MG63 (cell line): Measurements from ENCODE around the gene CDK5RAP2. TPM values are rescaled to one million over a fixed set of nuclear protein-coding genes. Genes with fewer than 3 reads are reported as not detected.
A peak's percentile ranks its signal among the peaks of the same experiment; 100 is the strongest.

Experiments
- DNase-seq: peaks from one replicate; pipeline ENCODE4 v3.0.0-alpha.2; 2020
- H3K27me3 ChIP-seq: fragments of 250-450 bp; sonication (Bioruptor Pico); 2 replicates; pipeline ENCODE4 v1.5.1; 2020; ENCODE audit warnings: mild to moderate bottlenecking, moderate library complexity
- H3K36me3 ChIP-seq: fragments of 250-450 bp; sonication (Bioruptor Pico); 2 replicates; pipeline ENCODE4 v1.5.1; 2020; ENCODE audit warnings: mild to moderate bottlenecking, moderate library complexity
- H3K4me3 ChIP-seq: fragments of 250-450 bp; sonication (Bioruptor Pico); 2 replicates; pipeline ENCODE4 v1.5.1; 2020; ENCODE audit warnings: mild to moderate bottlenecking, moderate library complexity
- H3K9me3 ChIP-seq: fragments of 250-450 bp; sonication (Bioruptor Pico); 2 replicates; pipeline ENCODE4 v1.5.1; 2020; ENCODE audit warnings: mild to moderate bottlenecking, moderate library complexity
- total RNA-seq: library from RNA; depleted of rRNA; stranded (reverse); fragments of >200 nt; shearing (Covaris generic); gene quantifications from 2 replicates; pipeline ENCODE4 v1.2.3, GENCODE V29; 2014; ENCODE audit warnings: low replicate concordance

The CDK5RAP2 gene
- total RNA-seq, 1 experiment from 2014 or later, result 30.4 TPM

DNA sequence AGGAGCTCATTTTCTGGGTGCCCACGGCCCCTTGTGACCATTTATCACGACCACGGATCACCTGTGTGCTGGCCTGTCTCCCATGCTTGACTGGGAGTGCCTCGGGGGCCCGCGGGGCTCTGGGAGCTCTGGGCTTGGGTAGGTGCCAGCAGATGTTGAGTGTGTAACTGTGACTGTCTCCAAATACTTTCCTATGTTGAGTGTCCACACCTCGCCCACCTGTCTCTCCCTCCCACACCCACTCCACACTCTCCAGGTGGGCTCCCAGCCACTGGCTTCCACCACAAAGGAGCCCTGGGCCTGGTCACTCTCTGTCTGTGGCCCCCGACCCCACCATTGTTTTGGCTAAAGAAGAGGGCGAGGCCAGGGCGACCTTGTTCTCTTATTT, 196.4 kb downstream of the CDK5RAP2 start:
- H3K4me3 ChIP-seq, result no peak overlapping the region
- no peak for DNase-seq
- peaks cover 4% of the 10 kb centered on the region; the same call in 1 of the 2 replicates for H3K36me3 ChIP-seq
- H3K27me3 ChIP-seq, result no peaks in the 10 kb centered on the region
- no peaks in the 10 kb centered on the region for H3K9me3 ChIP-seq

DNA sequence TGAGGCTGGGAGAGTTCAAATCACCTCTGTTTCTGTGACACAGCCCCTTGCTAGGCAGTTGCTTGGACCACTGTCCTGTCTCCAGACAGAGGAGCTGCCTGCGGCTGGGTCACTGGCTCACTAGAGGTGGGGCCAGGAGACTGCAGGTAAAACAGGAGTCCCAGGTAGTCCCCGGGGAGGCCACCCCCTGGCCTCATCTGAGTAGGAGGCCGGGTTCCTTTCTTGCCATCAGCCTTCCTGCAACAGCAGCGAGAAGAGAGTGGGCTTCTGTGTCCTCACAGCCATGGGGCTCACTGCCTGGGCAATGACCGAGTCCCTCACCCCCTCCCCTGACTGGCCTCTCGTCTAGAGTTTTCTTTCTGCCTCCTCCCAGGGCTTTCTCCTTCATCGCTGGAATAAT, 197.5 kb downstream of the CDK5RAP2 start:
- H3K36me3 ChIP-seq, result no peaks in the 10 kb centered on the region
- H3K9me3 ChIP-seq, result no peaks in the 10 kb centered on the region
- DNase-seq, result no peak
- H3K4me3 ChIP-seq, result no peak overlapping the region
- no peaks in the 10 kb centered on the region for H3K27me3 ChIP-seq

DNA sequence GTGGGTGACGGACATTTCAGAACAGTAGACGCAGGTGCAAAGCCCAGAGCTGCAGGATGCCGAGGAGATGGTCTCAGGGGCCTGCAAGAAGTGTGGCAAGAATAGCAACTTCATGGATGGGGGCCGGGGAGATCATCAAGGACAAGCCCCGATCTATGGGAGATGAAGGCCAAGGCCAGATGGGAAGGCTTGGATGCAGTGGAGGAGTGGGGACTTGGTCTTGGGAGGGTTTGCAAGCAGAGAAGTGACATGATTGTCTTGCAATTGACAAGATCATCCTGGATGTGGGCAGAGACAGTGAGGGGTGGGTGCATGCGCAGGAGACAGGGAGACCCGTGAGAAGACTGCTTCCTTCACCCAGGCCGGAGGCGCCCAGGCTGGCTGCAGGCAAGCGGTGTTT, 198.1 kb downstream of the CDK5RAP2 start:
- Histone ChIP-seq H3K36me3 (no peaks in the 10 kb centered on the region), H3K27me3 (no peaks in the 10 kb centered on the region), H3K9me3 (no peaks in the 10 kb centered on the region), H3K4me3 (no peak overlapping the region)
- DNase-seq, result no peak

DNA sequence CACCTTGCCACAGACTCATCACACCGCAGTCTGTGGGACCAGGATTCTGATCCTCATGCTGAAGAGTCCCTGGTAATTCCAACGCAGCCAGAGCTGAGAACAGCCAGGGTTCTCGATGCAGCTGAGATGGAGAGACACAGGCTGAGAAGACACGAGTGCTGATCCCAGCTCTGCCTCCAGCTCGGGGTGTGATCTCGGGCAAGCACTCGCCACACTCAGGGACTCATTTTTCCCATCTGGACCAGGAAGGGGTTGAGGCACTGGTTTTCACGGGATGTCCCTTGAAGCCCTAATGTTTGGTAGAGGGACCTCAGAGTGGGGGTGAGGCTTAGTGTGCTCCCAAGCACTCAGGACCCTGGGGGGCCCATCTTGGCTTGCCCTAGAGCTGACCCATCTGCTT, 200.4 kb downstream of the CDK5RAP2 start:
- H3K36me3 ChIP-seq, result no peaks in the 10 kb centered on the region
- no peak overlapping the region for H3K4me3 ChIP-seq
- no peaks in the 10 kb centered on the region for H3K9me3 ChIP-seq
- no peak for DNase-seq
- H3K27me3 ChIP-seq, result no peaks in the 10 kb centered on the region

DNA sequence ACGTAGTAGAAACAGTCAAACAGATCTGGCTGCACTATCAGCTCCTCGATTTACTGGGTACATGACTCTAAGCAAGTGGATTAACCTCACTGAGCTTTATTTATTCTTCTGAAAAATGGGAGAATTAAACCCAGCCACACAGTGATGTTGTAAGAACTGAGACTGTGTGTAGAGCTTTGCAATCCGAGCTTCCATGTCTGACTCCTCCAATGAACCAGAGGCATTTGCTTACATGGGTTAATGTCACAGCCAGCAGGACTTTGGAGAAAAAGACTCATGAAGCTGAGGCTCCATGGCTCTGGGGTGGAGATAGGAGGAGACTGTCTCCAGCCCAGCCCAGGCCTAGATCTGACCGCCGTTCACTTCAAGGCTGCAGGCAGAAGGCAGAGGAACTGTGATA, 201.3 kb downstream of the CDK5RAP2 start:
- DNase-seq, result no peak

DNA sequence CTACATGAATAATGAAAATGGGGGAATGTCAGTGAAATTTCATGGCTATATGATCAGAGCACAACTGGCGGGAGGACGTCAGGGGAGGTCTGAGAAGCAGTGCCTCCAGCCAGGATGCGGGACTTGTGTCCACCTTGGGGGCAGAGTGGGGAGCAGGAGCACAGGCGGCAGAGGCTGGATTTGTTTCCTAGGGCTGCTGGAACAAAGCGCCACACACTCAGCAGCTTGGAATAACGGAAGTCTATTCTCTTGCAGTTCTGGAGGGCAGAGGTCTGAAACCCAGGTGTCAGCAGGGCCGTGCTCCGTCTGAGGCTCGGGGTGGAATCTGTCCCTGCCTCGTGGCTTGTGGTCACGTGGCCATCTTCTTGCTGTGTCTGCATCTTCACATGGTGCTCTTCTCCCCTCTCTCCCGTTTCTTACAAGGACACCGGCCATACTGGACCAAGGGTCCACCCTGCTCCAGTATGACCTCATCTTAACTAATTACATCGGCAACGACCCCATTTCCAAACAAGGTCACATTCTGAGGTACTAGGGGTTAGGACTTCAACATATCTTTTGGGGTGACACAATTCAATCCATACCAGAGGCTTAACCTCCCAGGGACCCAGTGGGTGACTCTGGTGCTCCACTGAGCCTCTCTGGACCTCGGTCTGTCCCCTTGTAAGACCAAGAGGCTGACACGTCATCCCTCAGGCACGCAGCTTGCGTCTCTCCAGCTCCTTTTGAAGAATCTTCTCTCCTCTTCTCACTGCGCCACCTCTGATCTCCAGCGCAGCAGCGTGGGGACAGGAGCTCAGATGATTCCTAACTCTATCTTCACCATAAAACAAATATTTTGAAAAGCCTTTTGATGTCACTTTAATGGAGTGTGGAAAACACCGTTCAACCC, 202.5 kb downstream of the CDK5RAP2 start:
- Histone ChIP-seq H3K9me3 (no peaks in the 10 kb centered on the region), H3K36me3 (no peaks in the 10 kb centered on the region), H3K27me3 (no peaks in the 10 kb centered on the region), H3K4me3 (no peak overlapping the region)
- DNase-seq, result no peak

More for the DNA sequence above, 201.3 kb downstream of the CDK5RAP2 start:
- Histone ChIP-seq H3K4me3 (no peak overlapping the region), H3K36me3 (no peaks in the 10 kb centered on the region), H3K27me3 (no peaks in the 10 kb centered on the region), H3K9me3 (no peaks in the 10 kb centered on the region)

DNA sequence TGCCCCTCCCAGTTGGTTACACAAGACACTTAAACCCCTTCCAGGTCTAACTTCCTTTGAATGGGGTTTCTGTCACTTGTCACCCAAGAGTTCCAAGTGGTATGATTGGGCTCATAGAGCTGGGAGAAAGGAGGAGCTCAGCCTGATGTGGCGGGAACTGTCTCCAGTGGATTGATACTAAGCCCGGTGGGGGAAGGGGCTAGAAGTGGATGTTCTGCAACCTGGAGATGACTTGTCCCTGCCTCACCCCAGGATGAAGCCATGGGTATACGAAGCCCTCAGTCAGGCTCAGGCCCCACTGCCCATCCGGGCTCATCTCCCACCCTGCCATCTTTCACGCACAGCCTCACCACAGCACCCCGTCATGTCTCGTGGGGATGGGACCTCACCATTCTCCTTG, 203.9 kb downstream of the CDK5RAP2 start:
- H3K9me3 ChIP-seq, result no peaks in the 10 kb centered on the region
- no peak for DNase-seq
- no peaks in the 10 kb centered on the region for H3K36me3 ChIP-seq
- H3K4me3 ChIP-seq, result no peak overlapping the region
- H3K27me3 ChIP-seq, result no peaks in the 10 kb centered on the region

DNA sequence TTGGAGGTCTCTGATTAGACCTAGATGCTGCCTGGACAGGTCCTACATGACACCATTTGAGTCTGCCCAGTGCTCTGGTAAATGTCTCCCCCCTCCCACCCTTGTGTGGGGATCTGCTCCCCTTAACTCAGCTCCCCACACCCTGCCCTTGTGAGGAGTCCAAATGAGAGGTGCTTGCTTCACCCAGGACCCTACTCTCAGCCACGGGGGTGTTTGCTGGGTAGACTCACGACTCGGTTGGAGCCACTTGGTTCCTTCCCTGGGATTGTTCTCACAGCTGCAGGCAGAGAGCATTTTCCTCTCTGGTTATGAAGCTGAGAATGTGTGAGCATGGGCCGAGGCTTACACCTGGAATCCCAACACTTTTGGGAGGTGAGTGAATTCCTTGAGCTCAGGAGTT, 204.7 kb downstream of the CDK5RAP2 start:
- Histone ChIP-seq H3K36me3 (no peaks in the 10 kb centered on the region), H3K9me3 (no peaks in the 10 kb centered on the region), H3K27me3 (no peaks in the 10 kb centered on the region), H3K4me3 (no peak overlapping the region)
- no peak for DNase-seq

DNA sequence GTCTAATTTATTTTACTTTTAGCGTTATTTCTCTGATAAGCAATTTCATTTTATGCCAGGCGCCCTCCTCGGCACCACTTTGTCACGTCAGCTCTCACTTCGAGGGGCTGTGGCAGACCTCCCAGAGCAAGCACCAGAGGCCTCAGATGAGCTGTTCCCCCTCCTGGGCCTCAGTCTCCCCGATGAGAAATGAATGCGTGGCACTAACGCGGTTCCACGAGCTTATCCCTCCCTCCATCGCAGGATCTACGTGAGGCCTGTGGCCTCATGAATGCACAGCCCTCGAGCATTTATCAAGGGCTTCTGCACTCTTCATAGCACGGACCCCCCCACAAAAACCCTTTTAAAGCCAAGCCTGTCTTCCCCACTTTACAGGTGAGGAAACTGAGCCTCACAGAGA, 205.2 kb downstream of the CDK5RAP2 start:
- Histone ChIP-seq H3K27me3 (no peaks in the 10 kb centered on the region), H3K9me3 (no peaks in the 10 kb centered on the region), H3K36me3 (no peaks in the 10 kb centered on the region), H3K4me3 (no peak overlapping the region)
- DNase-seq, result no peak

DNA sequence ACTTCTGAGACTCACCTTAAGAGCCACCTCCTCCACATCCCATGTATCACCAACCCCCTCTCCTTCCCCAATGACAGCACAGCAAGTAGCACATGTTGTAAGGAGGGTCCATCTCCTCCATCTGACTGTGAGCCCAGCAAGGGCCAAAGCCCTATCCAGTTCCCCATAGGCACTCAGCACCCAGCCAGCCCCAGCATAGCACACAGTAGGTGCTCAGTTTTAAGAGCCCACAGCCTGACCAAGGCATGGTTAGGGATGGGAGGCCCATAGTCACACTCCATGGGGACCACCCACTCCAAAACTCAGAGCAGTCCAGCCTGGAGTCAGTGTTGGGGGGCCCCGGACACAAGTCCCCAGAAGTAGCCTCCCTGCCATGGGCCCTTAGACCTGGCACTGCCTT, 205.7 kb downstream of the CDK5RAP2 start:
- Histone ChIP-seq H3K27me3 (no peaks in the 10 kb centered on the region), H3K4me3 (no peak overlapping the region), H3K9me3 (no peaks in the 10 kb centered on the region), H3K36me3 (no peaks in the 10 kb centered on the region)
- DNase-seq, result no peak

DNA sequence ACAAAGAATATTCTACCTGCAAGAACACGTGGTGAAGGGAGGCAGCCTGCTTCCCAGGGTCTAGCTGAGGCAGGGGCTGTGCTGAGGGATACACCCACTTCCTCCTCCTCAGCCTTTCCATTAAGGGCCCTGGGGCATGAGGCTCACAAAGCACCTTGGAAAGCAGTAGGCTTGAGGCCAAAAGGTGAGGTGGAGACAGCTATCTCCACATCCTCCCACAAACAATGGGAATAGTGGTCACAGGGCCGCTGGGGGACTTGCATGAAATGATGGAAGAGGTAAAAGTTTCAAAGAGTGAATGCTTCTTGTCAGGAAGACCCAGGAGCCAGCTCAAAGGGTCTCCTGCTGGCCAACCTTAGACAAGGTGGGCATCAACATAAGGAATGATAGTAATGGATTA, 207.9 kb downstream of the CDK5RAP2 start:
- no peaks in the 10 kb centered on the region for H3K27me3 ChIP-seq
- no peaks in the 10 kb centered on the region for H3K36me3 ChIP-seq
- H3K9me3 ChIP-seq, result no peaks in the 10 kb centered on the region
- no peak overlapping the region for H3K4me3 ChIP-seq
- DNase-seq, result no peak

DNA sequence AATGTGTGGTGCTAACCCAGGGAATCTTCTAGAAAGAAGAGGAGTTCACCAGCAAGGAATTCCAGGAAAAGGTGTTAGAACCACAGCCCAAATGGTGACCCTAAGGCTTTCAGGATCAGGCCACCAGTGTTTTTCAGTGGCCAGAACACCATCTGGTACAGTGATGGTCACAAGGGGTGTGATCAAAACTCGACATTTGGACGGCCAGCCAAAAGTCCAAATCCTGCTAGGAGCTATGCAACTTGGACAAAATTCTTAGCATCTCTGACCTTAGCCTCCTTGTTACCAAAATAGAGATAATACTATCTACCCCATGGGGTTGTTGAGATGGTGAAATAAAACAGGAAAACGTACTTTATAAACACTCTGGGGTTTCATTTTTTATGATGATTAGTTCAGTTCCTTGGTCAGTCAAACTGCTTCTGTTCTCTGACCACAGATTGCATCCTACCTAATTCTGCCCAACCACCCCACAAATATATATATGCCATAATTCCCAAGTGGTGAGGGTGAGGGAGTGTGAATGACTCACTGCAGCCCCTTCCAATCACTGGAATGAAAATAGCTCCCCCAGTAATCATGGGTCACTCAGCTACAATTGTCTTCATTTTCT, 210.3 kb downstream of the CDK5RAP2 start:
- no peaks in the 10 kb centered on the region for H3K36me3 ChIP-seq
- no peaks in the 10 kb centered on the region for H3K9me3 ChIP-seq
- H3K27me3 ChIP-seq, result no peaks in the 10 kb centered on the region
- DNase-seq, result no peak
- no peak overlapping the region for H3K4me3 ChIP-seq

DNA sequence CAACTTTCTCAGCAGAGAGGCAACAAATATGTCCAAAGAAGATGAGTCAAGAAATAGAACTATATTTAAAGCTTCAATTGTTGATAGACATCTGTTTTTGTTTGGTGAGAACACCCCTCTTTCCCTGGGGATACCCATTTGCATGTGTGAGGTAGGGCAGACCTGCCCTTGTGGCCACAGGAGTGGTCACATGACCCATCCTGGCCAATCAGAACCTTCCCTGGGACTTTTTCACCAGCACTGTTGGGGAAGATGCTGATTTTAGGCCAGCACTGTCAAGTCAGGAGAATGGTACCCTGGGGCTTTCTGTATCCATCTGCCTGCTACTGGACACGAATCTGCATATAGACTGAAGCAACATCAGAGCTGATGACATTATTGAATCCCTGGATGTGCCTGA, 211.2 kb downstream of the CDK5RAP2 start:
- no peaks in the 10 kb centered on the region for H3K9me3 ChIP-seq
- no peak overlapping the region for H3K4me3 ChIP-seq
- no peaks in the 10 kb centered on the region for H3K36me3 ChIP-seq
- no peak for DNase-seq
- H3K27me3 ChIP-seq, result no peaks in the 10 kb centered on the region

DNA sequence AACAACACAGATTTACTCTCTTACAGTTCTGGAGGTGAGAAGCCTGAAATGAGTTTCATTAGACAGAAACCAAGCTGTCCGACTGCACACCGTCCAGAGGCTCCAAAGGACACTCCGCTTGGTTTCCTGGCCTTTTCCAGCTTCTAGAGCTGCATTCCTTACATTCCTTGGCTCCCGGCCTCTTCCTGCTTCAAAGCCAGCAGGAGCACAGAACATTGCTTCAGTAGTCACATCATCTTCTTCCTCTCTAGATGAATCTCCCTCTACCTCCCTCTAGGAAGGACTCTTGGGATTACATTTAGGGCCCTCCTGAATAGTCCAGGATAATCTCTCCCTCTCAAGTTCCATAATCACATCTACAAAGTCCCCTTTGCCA, 213.3 kb downstream of the CDK5RAP2 start:
- H3K27me3 ChIP-seq, result no peaks in the 10 kb centered on the region
- H3K36me3 ChIP-seq, result no peaks in the 10 kb centered on the region
- peak; percentile 89 for DNase-seq
- no peak overlapping the region for H3K4me3 ChIP-seq
- H3K9me3 ChIP-seq, result no peaks in the 10 kb centered on the region

DNA sequence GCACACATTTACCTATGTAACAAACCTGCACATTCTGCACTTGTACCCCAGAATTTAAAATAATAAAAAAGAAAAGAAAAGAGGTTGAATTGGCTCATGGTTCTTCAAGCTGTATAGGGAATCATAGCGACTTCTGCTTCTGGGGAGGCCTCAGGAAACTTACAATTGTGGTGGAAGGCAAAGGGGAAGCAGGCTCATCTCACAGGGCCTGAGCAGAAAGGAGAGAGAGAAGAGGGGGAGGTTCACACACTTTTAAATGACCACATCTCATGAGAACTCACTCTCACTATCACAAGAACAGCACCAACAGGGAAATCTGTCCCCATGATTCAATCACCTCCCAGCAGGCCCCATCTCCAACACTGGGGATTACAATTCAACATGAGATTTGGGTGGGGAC, 214.6 kb downstream of the CDK5RAP2 start:
- Histone ChIP-seq H3K27me3 (no peaks in the 10 kb centered on the region), H3K36me3 (no peaks in the 10 kb centered on the region), H3K9me3 (no peaks in the 10 kb centered on the region), H3K4me3 (no peak overlapping the region)
- no peak for DNase-seq

DNA sequence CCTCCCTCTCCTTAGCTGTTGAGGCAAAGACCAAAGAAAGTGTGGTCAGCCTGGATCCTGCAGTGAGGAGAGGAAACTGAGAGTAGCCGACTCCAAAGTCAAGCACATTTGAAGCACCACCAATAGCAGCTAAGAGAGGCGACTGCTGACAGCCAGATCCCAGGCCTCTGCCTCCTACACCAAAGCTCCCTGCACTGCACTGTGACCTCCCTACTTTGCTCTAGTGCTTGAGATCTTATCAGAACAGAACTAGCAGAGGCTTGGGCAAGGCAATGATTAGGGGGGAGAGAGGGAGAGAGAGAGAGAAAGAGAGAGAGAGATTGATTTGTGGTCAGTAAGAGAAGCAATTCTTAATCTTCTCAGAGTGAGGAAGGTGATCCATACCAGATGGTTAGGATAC, 216.3 kb downstream of the CDK5RAP2 start:
- no peak for DNase-seq
- Histone ChIP-seq H3K27me3 (no peaks in the 10 kb centered on the region), H3K36me3 (no peaks in the 10 kb centered on the region), H3K4me3 (no peak overlapping the region), H3K9me3 (no peaks in the 10 kb centered on the region)

DNA sequence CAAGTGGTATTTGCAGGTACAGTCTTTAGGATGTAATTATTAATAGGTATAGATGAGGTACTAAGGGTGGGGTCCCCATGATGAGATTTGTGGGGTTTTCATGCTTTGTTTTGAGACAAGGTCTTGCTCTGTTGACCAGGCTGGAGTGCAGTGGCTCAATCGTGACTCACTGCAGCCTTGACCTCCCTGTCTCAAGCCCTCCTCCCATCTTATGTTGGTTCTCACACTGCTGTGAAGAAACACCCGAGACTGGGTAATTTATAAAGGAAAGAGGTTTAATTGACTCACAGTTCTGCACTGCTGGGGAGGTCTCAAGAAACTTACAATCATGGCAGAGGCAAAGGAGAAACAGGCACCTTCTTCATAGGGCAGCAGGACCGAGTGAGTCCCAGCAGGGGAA, 217.5 kb downstream of the CDK5RAP2 start:
- DNase-seq, result no peak
- Histone ChIP-seq H3K27me3 (no peaks in the 10 kb centered on the region), H3K36me3 (no peaks in the 10 kb centered on the region), H3K4me3 (no peak overlapping the region), H3K9me3 (no peaks in the 10 kb centered on the region)

DNA sequence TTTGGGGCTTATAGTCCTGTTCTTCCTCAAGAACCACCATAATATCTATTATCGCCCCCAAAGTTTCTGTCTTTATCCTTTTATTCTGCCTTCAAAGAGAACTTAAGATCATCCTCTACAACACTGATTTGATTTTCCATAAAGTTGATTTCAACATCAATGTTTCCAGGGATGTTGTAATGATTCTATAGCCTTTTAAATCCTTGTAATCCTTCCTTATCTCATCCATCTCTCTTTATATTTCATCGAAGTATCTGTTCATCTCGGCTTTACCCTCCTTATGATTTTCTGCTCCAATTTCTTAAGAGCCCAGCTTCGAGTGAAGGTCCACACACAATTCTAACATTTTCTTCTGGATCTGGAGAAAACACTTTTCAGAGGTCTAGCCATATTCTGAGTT, 218.4 kb downstream of the CDK5RAP2 start:
- no peaks in the 10 kb centered on the region for H3K27me3 ChIP-seq
- H3K9me3 ChIP-seq, result no peaks in the 10 kb centered on the region
- H3K4me3 ChIP-seq, result no peak overlapping the region
- H3K36me3 ChIP-seq, result no peaks in the 10 kb centered on the region
- DNase-seq, result no peak
